Activated CD4-positive, CD25-positive, alpha-beta regulatory T cell treated with anti-CD3 and anti-CD28 coated beads, Interleukin-2, amount 50 U/mL, for 72 hours (primary cell): ENCODE measurements around the gene GALT.

Experiments used
- DNase-seq: peaks from one replicate; pipeline ENCODE4 v3.0.0; 2021

The GALT gene

DNA sequence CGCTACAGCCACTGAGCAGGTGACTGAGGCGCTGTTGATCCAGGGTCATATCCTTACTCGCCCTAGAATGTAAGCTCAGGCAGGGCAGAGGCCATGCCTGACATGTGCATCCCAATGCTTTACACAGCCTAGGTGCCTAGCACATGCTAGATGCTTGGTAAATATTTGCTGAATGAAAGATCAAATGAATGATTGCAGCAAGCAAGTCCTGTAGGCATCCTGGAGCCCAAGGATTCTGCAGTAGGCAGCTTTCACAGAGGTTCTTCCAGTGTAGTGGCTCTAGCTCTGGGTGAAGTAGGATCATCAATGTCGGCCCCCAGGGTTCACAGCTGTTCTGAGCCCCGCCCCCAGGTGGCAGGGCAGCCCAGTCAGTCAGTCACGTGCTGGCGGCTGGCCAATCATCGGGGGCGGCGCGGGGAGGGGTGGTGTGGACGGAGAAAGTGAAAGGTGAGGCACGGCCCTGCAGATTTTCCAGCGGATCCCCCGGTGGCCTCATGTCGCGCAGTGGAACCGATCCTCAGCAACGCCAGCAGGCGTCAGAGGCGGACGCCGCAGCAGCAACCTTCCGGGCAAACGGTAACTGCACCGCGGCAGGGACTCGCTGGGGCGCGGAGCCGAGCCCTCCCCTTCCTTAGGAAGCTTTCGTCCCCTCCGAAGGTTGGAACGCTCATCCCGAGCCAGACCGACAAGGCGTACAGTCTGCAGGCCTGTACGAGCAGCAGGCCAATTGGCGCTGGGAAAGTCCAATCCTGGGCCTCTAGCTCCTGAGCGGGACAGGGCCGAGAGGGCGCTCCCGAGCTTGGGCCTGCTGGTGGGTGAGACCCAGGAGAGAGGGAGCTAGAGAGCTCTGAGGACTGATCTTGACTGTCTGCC lies at the start of gene GALT:
TSS of gene GALT (plus strand) at position 465 of the 873 bp plus-strand sequence. CDS start at position 495, 30 bp downstream.
- peak; percentile 99 for DNase-seq

DNA sequence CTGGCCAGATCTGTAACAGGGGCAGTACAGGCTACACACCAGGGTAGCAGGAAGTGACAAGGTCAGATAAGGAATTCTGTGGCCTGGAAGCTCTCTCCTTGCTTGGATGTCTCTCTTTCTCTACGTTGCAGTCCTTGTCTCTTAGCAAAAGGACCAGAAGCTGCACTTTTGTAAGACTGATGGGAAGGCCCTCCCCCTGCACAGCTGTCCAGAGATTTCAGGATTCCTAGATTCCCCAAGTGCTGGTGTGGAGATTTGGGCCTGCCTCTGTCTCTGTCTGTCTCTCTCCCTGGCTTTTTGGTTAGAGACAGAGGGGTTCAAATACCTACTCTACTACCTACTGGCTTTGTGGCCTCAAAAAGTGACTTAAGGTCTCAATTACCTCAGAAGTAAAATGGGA lies 46.9 kb upstream of the GALT start:
- DNase-seq = no peak

DNA sequence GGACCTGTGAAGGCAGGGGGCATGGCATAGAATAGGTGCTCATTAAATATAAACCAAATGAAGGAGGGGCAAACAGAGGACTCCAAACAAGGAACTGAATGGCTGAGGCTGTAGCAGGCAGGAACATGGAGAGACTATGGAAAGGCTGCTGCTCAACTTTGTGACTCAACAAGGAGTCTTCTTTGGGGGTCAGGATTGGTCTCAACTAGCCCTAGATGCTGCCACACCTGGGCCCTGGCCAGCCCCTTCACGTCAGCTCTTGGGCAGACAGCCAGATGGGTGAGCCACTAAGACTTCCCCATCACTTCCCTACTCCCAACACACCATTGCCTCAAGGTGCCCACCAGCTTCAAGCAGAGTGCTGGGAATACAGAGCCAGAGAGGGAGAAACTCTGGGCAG lies 45.6 kb upstream of the GALT start:
- no peak for DNase-seq

DNA sequence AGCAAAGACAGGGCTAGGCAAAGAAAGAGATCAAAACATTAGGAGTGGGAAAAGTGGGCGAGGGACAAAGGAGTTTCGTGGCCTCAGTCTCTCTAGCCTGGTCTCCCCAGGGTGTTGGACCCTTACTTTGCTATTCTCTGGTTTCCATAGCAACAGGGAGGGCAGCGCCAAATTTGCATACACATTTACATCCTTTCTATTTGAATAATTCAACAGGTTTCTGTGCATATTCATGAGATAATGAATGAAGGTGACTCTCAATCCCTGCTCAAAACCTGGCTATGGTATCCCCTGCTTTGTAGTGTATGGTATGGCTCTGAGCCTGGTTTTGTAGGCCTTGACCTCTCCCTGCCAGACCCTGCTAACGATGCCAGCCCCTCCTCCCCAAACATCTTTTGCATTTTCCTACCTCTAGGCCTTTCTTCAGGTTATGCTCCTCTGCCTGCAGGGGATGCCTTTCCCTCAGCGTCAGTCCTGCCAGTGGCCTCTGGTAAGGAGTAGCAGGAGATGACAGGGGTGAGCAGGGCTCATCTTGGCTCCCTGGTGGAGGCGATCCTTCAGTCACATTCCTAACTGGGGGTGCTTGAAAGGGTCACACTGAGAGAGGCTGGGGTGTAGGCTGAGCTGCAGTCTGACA lies 44.4 kb upstream of the GALT start:
- DNase-seq = no peak

DNA sequence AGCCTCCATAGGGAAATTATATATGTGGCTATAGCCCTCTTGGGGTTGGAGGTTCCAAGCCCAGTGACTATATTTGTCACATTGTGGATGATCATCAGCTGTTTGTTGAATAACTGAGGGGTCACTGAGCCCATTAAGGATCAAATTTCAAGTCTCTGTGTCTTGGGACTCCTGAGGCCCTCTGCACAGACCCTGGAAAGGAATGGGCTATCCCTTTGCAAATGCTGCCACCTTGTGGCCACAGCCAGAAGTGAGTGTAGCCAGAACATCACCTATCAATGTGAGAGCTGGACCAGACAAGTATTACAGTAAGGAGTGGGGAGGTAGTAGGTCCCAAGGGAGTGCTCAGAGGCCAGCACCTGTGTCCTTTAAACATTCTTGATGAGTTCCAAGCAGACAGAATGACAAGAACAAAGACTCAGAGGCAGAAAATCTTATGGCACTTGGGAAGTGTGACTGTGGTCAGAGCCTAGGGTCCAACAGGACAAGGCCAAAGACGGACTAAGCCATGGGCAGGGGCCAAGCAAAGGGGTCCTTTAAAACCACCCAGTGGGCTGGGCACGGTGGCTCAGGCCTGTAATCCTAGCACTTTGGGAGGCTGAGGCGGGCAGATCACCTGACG lies 42.8 kb upstream of the GALT start:
- peak; percentile 79 for DNase-seq

DNA sequence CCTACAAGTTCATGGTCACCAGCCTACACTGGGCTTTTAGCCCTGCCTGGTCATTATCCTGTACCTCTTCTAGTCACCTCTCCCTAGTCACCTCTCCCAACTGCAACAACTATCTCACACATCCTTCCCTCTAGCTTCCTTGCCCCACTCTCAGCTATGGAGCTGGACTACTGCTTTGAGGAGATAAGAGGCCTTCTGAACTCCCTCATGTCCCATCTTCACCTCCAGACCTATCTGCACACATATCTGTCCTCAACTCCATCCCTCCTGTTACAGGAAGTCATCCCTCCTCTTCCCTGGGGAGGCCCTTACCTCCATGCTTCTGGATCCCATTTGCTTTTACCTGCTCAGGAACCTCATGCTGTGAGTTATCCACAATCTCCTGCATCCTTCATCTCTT lies 40.3 kb upstream of the GALT start:
- no peak for DNase-seq

DNA sequence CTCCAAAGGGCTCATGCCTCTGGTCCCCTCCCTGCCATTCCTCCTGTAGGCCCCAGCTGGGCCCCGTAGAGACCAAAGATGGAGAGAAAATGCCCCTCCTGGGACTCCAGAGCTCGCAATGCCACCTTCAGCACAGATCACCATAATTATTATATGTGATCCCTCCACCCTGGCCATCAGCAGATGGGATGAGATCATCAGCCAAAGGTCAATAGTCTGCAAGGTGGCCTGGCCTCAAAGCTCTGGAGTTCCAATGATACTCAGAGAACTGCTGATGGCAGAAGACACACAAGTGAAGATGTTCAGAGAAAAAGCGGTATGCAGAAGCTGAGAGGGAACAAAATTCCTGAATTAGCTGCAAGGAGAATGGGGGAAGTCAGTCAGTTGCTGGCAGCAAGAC lies 39.6 kb upstream of the GALT start:
- DNase-seq = no peak

DNA sequence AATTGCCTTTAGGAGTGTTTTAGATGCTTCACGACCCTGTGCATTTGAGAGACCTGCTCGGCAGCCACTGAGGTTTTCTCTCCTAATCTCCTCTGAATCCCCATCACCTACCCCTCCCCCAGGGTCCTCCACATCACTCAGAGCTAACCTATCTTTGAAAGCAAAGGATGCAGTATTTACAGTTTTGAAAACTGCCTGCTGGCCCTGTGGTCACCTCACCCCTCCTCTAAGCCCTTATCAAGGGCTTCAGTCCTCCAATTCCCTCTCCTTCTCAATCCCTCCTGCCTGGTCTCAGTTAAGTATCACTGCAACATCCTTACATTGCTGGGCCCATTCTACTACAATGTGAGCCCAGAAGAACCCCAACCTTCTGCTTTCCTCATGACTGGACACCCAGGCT lies 39.1 kb upstream of the GALT start:
- DNase-seq = no peak

DNA sequence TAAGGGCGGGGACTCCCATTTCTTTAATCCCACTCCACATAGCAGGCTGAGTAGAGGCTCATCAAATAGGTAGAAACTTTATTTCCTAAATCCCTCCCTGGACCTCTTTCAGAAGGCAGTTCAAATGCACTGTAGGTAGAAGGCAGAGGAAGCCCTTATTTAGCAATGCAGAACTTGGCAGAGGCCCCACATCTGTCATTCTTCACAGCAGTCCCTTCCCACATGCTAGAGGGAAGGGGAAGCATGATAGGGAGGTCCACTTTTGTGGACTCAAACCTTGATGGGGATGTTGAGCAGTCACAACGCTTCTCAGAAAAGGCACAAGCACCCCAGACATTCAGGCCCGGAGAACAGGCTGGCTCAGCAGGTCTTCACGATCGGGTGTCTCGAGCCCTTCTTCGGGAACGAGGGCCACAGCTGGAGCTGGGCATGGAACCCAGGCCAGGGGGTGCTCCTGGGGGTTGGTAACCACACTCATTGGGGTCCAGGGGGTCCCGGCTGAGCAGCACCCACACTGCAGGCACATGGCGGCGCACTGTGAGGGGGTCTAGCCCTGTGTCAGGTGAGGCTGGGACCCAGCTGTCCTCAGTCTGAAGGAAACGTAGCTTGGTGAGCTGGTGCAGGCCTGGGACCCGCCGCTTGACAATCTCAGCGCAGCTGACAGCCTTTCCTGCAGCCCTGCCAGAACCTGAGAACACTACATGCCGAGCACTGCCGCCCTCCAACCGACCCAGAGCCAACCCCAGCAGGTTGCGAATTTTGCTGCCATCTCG lies 35.9 kb upstream of the GALT start:
- no peak for DNase-seq

DNA sequence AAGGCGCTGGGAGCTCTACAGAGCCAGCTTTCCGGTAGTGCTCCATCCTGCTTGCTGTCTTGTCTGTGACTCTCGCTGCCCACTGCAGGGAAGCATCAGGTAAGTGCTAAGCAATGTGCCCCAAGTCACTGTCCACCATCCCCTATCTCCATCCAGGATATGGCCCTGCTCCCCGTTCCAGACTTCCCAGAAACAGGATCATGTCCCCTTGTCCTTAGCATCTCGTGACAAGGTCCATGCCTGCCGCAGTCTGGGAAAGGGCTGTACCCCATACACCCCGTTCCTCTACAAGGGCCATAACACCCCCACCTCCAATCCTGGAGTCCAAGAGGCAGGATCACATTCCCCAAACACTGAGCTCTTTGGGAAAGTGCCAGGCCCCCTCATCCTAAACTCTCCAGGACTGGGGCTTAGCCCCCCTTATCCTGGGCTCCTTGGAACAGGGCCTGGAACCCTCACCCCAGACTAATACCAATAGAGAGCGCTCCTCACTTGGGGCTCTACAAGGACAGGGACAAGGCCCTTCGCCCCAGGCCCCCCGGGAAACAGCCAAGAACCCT lies 35.1 kb upstream of the GALT start:
- DNase-seq = no peak

DNA sequence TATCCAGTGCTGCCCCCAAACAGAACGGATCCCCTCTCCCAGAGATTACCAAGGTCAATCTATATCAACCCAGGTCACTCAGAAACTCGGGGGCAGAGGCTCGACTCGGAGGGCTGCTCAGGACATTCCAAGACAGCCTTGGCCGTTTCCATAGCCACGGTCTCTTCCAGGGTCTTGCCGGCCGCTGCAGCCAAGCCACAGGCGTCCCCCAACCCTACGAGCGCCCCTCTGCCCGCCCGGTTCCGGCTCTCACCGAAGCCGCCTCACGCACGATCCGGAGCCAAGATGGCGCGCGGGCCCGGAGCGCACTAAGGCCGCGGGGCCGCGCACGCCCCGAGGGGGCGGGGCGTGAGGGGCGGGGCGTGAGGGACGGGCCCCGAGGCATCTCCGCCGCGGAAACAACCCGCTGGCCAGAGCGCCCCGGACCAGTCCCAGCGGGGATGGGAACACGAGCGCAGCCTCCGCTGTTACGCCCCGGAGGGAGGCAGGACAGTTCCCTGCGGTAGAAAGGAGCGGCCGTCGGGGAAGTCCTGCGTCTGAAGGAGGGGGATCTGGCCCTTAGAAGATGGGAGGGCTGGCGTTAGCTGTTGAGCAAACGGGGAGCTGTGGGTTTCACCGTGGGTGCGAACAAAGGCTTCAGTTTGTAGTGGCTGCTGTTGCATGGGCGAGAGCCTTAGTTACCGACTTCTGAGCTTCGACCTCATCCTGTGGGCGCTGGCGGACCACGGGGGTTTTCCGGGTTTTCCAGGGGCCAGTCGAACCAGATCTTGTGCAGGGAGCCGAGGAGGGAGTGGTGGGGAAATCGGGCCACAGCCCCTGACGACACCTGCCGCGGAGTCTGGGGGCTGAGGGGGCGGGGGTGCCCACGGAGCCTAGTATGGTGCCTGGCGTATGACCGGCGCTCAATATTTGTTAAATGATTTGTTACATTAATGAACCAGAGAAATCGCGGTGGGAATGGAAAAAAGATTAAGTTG lies 34.4 kb upstream of the GALT start, which contains the start of gene RPP25L:
TSS of gene RPP25L (minus strand) at position 287 of the 977 bp plus-strand sequence. CDS start 801 bp downstream, outside the sequence.
- DNase-seq = peak; percentile 91

DNA sequence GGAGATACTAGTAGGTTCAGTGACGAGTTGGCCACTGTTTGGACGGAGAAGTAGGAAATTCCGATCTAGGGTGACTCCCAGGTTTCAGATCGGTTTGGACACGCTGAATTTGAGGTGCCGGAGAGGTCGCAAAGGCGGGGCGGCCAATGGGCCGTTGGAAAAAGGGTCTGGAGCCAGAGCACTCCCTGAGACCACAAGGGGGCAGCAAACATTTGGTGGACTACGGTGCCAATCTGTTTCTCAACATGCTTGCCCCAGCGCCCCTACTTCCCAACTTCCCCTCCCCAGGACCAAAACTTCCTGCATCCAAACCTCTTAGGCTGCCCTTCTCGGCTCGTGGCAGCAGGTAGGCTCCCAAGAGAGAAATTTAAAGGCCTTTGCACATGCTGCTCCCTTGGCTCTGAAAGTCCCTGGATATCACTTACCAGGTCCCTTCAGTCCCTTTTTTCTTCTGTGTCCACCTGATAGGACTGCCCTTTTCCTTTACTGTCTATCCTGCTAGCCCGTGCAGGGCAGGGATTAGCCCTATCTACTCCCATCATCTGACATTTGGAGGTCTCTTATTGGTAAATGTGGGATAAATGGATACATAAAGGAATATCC lies 33.6 kb upstream of the GALT start:
- peak; percentile 72 for DNase-seq

DNA sequence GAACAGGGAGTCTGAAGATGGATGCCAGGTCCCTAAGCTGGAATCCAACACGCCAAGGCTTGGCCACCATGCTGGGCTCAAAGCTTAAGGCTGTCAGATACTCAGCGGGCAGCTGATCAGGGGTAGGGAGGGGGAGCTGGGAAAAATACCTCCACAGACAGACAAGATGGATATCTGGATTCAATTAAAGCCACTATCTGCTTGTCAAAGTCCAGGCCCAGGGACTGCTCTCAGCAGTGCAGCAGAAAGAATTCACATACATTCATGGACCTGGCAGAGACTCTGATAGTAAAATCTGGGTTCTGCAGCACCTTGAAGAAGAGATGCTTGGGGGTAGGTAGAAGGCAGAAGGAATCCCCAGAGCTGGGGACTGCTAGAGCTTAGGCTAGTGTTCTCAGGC lies 31.3 kb upstream of the GALT start:
- DNase-seq = no peak

DNA sequence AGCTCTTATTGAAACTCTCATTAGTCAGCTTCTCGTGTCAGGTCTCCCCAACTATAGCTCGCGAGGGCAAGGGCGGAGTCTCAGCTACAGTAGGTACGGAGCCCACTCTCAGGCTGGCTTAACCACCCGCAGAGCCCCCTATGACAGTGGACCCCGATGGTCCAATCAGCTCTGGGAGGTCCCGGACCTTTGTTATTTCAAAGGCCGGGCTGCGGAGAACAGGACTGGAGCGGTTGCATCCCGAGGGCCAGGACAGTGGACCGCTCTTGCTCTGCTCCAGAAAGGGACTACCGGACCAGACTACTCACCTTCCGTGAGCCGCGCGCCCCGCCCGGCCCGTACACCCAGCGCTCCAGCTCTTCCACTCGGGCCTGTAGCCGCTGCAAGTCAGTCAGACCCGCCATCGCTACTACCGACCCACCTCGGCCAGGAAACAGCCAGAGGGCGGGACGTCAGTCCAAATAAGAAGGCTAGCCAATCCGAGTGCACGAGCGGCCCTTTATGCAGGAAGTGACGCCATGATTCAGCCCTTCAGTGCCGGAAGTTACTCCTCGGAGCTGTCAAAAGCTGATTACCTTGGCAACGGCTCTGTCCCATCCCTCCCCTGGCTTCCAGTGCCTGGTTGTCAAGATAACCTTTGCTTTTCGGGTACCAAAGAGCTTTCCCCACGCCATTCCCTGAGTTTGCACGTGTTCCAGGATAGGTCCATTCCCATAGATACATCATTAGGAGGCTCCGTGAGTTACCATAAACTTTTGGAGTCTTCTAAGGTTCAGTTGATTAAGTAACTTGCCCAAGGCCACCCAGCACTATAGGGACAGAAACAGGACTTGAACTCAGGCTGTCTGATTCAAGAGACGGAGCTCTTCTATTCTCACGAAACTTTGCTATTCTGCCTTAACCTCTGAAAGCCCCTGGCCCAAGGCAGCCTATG lies 26.1 kb upstream of the GALT start, which contains the start of gene DCTN3:
TSS of gene DCTN3 (minus strand) at position 435 of the 934 bp plus-strand sequence. CDS start at position 404, 31 bp downstream.
- peak; percentile 84 for DNase-seq

DNA sequence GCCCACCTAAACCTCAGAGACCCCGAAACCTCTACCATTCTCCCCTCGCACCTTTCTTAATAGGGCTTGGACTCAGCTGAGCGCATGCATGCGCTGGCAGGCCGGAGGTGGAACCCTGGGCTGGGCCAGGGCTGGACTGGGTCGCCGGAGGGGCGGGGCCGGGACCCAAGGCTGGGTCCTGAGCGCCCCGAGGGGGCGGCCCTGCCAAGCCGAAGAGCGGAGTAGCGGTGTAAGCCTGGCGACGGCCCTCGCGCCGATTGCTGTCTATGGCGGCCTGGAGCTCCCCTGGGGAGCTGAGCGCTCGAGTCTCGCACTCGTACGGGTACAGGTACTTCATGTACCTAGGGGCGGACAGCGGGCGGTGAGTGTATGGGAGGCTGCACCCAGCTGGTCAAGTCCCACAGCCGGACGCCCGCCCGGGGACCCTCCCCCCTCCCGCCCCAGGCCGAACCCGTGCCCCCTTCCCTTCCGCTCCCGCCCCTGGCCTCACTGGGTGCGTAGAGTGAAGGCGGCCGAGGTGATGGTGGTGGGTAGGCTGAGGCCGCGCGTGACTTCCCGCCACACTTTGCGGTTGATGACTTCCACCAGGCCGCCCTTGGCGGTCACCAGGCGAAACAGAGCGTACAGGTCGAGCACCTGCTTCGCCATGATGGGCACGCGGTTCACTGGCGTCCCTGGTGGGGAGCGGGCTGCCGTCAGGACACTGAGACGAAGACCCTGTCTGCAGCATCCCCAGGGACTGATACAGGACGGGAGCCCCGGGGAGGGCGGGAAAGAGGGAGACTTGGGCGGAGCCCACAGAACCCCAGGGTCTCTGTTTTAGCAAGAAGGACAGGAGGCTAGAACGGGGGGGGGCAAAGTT lies 22.9 kb upstream of the GALT start:
- no peak for DNase-seq

DNA sequence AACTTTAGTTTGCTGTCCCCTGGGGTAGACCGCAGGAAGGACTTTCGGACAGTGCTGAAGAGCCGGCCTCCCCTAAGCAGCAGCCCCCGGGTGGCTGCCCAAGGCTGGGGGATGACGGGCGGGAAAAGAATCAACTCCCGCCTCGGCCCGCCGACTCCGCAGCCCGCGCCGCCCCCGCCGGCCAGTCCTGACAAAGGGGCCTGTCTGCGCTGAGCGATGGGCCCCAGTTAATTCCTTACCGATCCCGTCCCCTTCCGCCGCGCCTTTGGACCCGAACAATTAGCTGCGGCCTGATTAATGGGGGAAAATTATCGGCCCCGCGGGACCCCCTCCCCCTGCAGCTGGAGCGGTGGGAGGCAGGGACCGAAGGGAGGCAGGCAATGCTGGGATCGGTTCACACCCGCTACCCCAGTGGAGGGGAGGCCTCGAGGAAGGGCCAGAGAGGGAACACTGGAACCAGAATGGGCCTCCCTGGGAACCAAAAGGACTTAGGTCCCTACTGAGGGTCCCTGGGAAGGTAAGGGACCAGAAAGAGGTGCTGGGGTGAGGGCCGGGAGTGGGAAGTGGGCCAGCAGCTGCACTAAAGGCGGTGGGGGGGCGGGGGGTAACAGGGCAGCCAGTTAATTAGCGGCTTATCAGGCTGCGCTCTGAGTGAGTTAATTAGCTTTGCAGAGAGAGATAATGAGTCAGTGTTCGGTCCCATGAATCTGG lies 21.8 kb upstream of the GALT start:
- no peak for DNase-seq

DNA sequence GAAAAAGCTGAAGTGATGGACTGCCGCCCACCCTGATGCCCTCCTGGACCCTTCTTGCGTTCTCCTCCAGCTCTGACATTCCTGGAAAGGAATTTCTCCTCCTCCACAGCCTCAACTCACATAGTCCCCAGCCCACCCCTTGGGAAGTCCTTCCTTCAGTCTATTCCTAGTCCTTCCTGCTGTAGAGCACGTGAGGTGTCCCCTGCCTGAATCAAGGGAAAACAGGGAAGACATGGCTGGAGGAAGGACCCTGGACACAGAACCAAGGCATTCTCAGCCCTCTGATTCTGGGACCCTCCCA lies 21.3 kb upstream of the GALT start:
- no peak for DNase-seq
